Rectal smooth muscle tissue (tissue), 1 donor: ENCODE results near the gene EMC1.
A peak's percentile ranks its signal among the peaks of the same experiment; 100 is the strongest.
"Not testable (repeated sequence)": the region's sequence is repeated elsewhere in the genome, so short reads cannot be mapped to it uniquely, and the experiment has no call there.

Experiments used
- H3K27ac ChIP-seq: one replicate; pipeline ENCODE4 v1.7.0; 2013; ENCODE audit warnings: low read depth, low read length, inconsistent platforms
- H3K27me3 ChIP-seq: one replicate; pipeline ENCODE4 v1.7.0; 2013; ENCODE audit warnings: low read length; ENCODE audit not compliant: control insufficient read depth, insufficient read depth
- H3K36me3 ChIP-seq: one replicate; pipeline ENCODE4 v1.7.0; 2013; ENCODE audit warnings: low read length; ENCODE audit not compliant: control insufficient read depth, insufficient read depth
- H3K4me1 ChIP-seq: one replicate; pipeline ENCODE4 v1.7.0; 2013; ENCODE audit warnings: low read length; ENCODE audit not compliant: control insufficient read depth, insufficient read depth
- H3K4me3 ChIP-seq: one replicate; pipeline ENCODE4 v1.7.0; 2013; ENCODE audit warnings: low read length
- H3K9ac ChIP-seq: one replicate; pipeline ENCODE4 v1.7.0; 2013; ENCODE audit warnings: low read length

The EMC1 gene

DNA sequence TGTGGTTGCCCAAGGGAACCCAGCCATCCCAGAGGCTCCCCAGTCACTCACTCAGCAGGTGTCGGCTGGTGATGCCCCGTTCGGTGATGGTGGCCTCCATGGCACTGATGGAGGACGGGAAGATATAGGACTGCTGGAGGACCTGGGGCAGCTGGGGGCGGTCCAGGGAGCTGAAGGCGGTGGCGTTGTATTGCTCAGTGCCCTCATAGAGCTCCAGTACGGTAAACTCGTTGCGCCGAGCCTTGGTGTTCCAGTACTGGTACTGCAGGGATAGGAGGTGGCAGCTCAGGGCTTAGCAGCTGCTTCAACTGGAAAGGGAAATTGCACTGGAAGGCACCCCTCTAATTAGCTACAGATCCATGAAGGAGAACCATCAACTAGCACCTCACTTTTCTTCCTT is 28.8 kb downstream of the EMC1 start:
- Histone ChIP-seq H3K27me3 (no peaks in the 10 kb centered on the region), H3K36me3 (peaks cover 50% of the 10 kb centered on the region), H3K27ac (no peak overlapping the region), H3K9ac (no peak overlapping the region), H3K4me1 (no peaks in the 10 kb centered on the region), H3K4me3 (no peak overlapping the region)

DNA sequence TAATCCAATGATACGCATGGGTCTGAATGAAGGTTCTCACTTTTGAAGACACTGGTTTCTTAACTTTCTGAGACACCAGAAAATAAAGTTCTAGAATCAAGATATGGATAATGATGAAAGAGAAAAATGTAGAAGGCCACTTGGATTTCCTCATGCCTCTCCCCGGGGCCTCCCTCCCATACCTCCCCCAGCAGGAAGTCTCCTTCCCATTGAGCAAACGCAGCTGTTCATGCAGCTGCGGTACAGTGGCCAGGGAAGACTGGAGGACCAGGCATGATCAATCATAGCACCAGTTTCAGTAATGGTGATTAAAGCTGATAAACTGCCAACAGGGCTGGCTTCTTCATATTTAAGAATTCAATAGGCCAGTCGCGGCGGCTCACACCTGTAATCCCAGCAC is 30.3 kb downstream of the EMC1 start:
- Histone ChIP-seq H3K36me3 (peaks cover 45% of the 10 kb centered on the region), H3K9ac (no peak overlapping the region), H3K4me3 (no peak overlapping the region), H3K27me3 (no peaks in the 10 kb centered on the region), H3K27ac (no peak overlapping the region), H3K4me1 (no peaks in the 10 kb centered on the region)

GRCh38 chr1:19220080-19220846 is 31.1 kb downstream of the EMC1 start:
- H3K27ac ChIP-seq = peak overlapping the region; percentile 9
- no peak overlapping the region for H3K9ac ChIP-seq
- H3K4me3 ChIP-seq = no peak overlapping the region
- H3K4me1 ChIP-seq = no peaks in the 10 kb centered on the region
- H3K36me3 ChIP-seq = peaks cover 41% of the 10 kb centered on the region
- no peaks in the 10 kb centered on the region for H3K27me3 ChIP-seq

- H3K27ac ChIP-seq = no peak overlapping the region
- no peaks in the 10 kb centered on the region for H3K4me1 ChIP-seq
- no peak overlapping the region for H3K9ac ChIP-seq
- H3K4me3 ChIP-seq = no peak overlapping the region
- H3K36me3 ChIP-seq = peaks cover 36% of the 10 kb centered on the region
- no peaks in the 10 kb centered on the region for H3K27me3 ChIP-seq
Measured at GRCh38 chr1:19219451-19219850, 31.9 kb downstream of the EMC1 start.

- H3K4me3 ChIP-seq, H3K27me3 ChIP-seq, H3K4me1 ChIP-seq, H3K27ac ChIP-seq, H3K9ac ChIP-seq: not testable (repeated sequence)
- peaks cover 19% of the 10 kb centered on the region for H3K36me3 ChIP-seq
Measured at GRCh38 chr1:19216585-19216984, 34.7 kb downstream of the EMC1 start.

- no peak overlapping the region for H3K4me3 ChIP-seq
- peaks cover 4% of the 10 kb centered on the region for H3K36me3 ChIP-seq
Measured at GRCh38 chr1:19213580-19213979, 37.7 kb downstream of the EMC1 start.

GRCh38 chr1:19212167-19212566 is 39.2 kb downstream of the EMC1 start:
- no peaks in the 10 kb centered on the region for H3K36me3 ChIP-seq
- no peak overlapping the region for H3K9ac ChIP-seq
- peaks cover 23% of the 10 kb centered on the region for H3K4me1 ChIP-seq

More at GRCh38 chr1:19213580-19213979, 37.7 kb downstream of the EMC1 start:
- Histone ChIP-seq H3K27me3 (no peaks in the 10 kb centered on the region), H3K4me1 (peaks cover 15% of the 10 kb centered on the region), H3K9ac (no peak overlapping the region), H3K27ac (no peak overlapping the region)

GRCh38 chr1:19210772-19211549 is 40.4 kb downstream of the EMC1 start:
- Histone ChIP-seq H3K9ac (peak overlapping the region; percentile 97), H3K4me3 (peak overlapping the region; percentile 98), H3K27me3 (no peaks in the 10 kb centered on the region), H3K36me3 (no peaks in the 10 kb centered on the region), H3K27ac (peak overlapping the region; percentile 97), H3K4me1 (peaks cover 23% of the 10 kb centered on the region)

More at GRCh38 chr1:19212167-19212566, 39.2 kb downstream of the EMC1 start:
- no peaks in the 10 kb centered on the region for H3K27me3 ChIP-seq
- H3K4me3 ChIP-seq = no peak overlapping the region
- H3K27ac ChIP-seq = no peak overlapping the region

DNA sequence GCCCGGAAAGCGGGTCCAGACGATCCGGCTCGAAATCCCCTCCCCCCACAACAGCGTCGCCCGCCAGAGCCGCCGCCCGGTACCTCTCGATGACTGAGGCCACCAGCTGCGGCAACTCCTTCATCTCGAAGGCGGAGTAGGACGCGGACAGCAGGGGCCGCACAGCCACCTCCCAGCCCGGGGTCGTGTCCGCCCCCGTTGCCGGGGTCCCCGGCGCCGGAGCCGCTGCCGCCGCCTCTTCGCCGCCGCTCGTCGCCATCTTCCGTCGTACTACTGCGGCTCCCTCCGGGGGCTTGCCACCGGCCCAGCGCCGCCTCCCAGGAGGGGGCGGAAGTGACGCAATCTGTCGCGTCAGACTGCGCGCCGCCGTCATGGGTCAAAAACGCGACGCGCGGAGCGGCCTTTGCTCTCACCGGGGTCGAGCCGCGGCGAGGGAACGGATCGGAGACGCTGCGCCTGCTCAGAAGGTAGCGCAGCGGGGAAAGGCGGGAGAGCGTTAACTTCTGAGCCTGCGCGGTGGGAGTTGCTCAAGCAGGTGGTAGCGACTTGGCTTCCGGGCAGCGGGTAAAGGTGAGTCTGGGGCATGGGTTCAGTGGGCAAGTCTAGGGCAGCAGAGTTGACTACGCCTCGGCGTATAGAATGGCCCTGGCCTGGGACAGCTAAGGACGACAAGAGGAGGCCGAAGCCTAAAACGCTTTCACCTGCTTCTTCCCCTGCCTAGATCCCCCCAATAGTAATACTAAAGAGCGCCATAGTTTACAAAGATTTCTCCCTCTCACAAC is 41.1 kb downstream of the EMC1 start, which contains the start of gene UBR4:
Gene UBR4, minus strand, starts transcription at position 277 of the 782 bp plus-strand sequence. Its CDS starts 18 bp downstream, at position 259.
- Histone ChIP-seq H3K4me1 (peaks cover 25% of the 10 kb centered on the region), H3K4me3 (peak within 1 kb of the TSS; percentile 98), H3K27me3 (no peaks in the 10 kb centered on the region), H3K27ac (peak within 1 kb of the TSS; percentile 97), H3K36me3 (no peaks in the 10 kb centered on the region), H3K9ac (peak within 1 kb of the TSS; percentile 97)

GRCh38 chr1:19209439-19209989 is 41.8 kb downstream of the EMC1 start:
- Histone ChIP-seq H3K4me1 (peaks cover 25% of the 10 kb centered on the region), H3K36me3 (no peaks in the 10 kb centered on the region), H3K4me3 (peak overlapping the region; percentile 98), H3K9ac (peak overlapping the region; percentile 97), H3K27ac (peak overlapping the region; percentile 97), H3K27me3 (no peaks in the 10 kb centered on the region)

GRCh38 chr1:19208710-19209438 is 42.5 kb downstream of the EMC1 start:
- peak overlapping the region; percentile 97 for H3K9ac ChIP-seq
- H3K4me1 ChIP-seq = peaks cover 25% of the 10 kb centered on the region
- H3K4me3 ChIP-seq = peak overlapping the region; percentile 98
- no peaks in the 10 kb centered on the region for H3K27me3 ChIP-seq
- H3K27ac ChIP-seq = peak overlapping the region; percentile 97
- H3K36me3 ChIP-seq = no peaks in the 10 kb centered on the region
